A673 (cell line): Measurements from ENCODE around the gene ZNF837.

Experiments used
- EZH2 ChIP-seq: fragments of 200-600 bp; sonication (generic); IDR thresholded peaks from 2 replicates; pipeline ENCODE4 v1.6.1; 2017; ENCODE audit warnings: borderline replicate concordance, low read depth, mild to moderate bottlenecking, mixed read lengths, antibody characterized with exemption, low read length; ENCODE audit not compliant: poor library complexity, severe bottlenecking
- TF ChIP-seq, protein P1 (sequence below): fragments of 300-800, 200-600 bp; sonication (generic); conservative IDR thresholded peaks from 2 replicates; pipeline ENCODE4 v1.5.1; 2017; ENCODE audit warnings: low read depth, mild to moderate bottlenecking, antibody characterized with exemption, low read length, moderate library complexity, mixed read lengths

- TF ChIP-seq, protein P1, sequence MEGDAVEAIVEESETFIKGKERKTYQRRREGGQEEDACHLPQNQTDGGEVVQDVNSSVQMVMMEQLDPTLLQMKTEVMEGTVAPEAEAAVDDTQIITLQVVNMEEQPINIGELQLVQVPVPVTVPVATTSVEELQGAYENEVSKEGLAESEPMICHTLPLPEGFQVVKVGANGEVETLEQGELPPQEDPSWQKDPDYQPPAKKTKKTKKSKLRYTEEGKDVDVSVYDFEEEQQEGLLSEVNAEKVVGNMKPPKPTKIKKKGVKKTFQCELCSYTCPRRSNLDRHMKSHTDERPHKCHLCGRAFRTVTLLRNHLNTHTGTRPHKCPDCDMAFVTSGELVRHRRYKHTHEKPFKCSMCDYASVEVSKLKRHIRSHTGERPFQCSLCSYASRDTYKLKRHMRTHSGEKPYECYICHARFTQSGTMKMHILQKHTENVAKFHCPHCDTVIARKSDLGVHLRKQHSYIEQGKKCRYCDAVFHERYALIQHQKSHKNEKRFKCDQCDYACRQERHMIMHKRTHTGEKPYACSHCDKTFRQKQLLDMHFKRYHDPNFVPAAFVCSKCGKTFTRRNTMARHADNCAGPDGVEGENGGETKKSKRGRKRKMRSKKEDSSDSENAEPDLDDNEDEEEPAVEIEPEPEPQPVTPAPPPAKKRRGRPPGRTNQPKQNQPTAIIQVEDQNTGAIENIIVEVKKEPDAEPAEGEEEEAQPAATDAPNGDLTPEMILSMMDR = no peak
- no peak for TF ChIP-seq EZH2
Measured at GRCh38 chr19:58356766-58357480, 23.9 kb downstream of the ZNF837 start.
